BE2C (cell line): ENCODE results near the gene DHDH.

Experiments
- DNase-seq: peaks from one replicate; pipeline ENCODE4 v3.0.0-alpha.2; 2020
- H3K27me3 ChIP-seq: fragments of 250-450 bp; sonication (Bioruptor Pico); 2 replicates; pipeline ENCODE4 v1.5.1; 2020; ENCODE audit warnings: mild to moderate bottlenecking
- H3K36me3 ChIP-seq: fragments of 250-450 bp; sonication (Bioruptor Pico); 2 replicates; pipeline ENCODE4 v1.5.1; 2020; ENCODE audit warnings: mild to moderate bottlenecking
- H3K4me1 ChIP-seq: fragments of 250-450 bp; sonication (Bioruptor Pico); 2 replicates; pipeline ENCODE4 v1.5.1; 2020
- H3K4me3 ChIP-seq: 2 replicates; pipeline ENCODE4 v1.5.1; 2011; ENCODE audit warnings: low read depth, low read length
- H3K9me3 ChIP-seq: fragments of 250-450 bp; sonication (Bioruptor Pico); 2 replicates; pipeline ENCODE4 v1.5.1; 2020
- CTCF ChIP-seq: IDR thresholded peaks from 2 replicates; pipeline ENCODE4 v1.5.1; 2012; ENCODE audit warnings: mild to moderate bottlenecking, low read depth, low read length

The DHDH gene

DNA sequence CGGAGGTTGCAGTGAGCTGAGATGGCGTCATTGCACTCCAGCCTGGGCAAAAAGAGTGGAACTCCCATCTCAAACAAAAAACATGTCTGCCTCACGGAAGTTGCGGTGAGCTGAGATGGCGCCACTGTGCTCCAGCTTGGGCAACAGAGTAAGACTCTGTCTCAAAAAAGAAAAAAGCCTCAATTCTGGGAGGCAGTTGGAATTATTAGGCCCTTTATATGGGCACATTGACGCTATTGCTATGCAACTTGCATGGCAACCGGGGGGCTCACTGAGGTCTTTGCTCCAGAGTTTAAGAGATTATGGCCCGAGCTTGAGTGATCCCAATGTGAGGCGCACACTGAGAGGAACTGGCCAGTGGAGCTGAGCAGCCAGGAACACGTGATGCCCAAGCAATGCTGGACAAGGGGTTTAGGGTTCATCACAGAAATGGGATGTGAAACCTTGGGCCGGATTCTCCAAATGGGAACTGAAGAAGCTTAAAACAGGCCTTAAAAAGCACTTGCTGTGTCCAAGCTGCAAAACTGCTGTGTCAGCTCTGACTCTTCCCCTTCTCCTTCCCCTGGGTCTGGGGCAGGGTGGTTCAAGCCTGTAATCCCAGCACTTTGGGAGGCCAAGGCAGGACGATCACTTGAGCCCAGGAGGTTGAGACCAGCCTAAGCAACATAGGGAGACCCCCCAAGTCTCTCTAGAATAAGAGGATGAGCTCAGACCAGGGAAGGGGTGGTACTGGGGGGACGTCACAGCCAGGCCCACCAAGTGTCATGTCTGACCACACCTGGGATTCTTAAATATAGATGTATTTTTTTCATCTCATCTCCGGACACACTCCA, 34.1 kb downstream of the DHDH start:
- H3K4me1 ChIP-seq, result peaks cover 27% of the 10 kb centered on the region
- peaks cover 37% of the 10 kb centered on the region for H3K36me3 ChIP-seq
- TF ChIP-seq CTCF, result no peak
- no peaks in the 10 kb centered on the region for H3K9me3 ChIP-seq
- no peak for DNase-seq
- H3K27me3 ChIP-seq, result no peaks in the 10 kb centered on the region
- no peak overlapping the region for H3K4me3 ChIP-seq

GRCh38 chr19:48968179-48968661, 34.7 kb downstream of the DHDH start:
- H3K27me3 ChIP-seq, result no peaks in the 10 kb centered on the region
- no peak for DNase-seq
- H3K4me1 ChIP-seq, result peaks cover 27% of the 10 kb centered on the region
- H3K4me3 ChIP-seq, result no peak overlapping the region
- H3K36me3 ChIP-seq, result peaks cover 37% of the 10 kb centered on the region
- TF ChIP-seq CTCF, result no peak
- no peaks in the 10 kb centered on the region for H3K9me3 ChIP-seq

DNA sequence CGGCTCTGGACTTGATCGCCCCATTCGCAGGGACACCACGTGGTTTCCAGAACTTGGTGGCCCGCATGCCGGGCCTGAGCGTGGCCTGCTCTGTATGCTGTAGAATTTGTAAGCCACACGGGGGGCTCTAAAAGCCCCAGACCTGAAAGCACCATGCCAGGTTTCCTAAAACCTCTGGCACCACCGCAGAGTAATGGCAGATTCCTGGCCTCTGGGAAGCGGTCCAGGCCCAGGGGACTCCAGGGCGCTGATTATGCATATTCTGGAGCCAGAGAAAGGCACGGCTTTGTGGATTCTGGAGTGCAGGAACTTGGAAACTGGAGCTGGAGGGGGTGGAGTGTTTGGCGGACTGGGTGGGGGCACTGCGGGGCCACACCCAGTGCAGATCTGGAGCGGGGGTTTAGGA, 35.3 kb downstream of the DHDH start:
- Histone ChIP-seq H3K9me3 (no peaks in the 10 kb centered on the region), H3K4me3 (no peak overlapping the region), H3K4me1 (peaks cover 21% of the 10 kb centered on the region), H3K27me3 (no peaks in the 10 kb centered on the region), H3K36me3 (peaks cover 37% of the 10 kb centered on the region)
- DNase-seq, result no peak
- no peak for TF ChIP-seq CTCF

DNA sequence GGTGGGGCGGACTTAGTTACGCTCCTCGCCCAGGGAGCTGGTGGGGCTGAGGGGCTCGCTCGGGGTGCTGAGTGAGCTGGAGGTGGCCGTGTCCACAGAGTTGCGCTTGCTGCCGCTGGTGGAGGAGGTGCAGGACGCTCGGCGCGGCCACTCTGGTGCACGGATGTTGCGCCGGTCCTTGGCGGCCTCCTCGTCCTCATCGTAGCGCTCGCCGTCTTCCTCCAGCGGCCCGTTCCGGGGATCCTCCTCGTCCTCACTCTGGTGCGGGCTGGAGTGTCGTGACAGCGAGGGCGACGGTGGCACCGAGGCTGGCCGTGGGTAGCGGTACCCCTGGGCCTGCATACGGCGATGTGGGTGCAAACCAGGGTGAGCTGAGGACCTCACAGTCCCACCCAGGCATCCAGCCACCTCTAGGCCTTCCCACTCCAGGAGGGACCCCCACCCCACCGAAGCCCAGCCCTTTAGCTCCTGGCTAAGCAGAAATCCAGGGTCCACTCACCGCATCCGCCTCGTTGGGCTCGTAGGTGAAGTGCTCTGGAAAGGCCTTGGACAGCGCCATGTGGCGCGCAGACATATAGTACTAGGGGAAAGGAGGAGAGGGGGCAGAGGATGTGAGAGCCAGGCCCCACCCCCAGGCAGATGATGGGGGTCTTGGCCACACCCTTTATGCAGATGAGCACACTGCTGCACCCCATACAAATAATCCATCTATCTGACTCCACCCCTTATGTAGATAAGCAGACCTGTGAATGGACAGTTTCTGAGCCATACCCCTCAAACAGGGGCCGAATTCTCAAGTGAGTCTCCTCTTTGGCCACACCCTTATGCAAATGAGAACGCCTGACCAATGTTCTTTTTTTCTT, 36.0 kb downstream of the DHDH start:
- peaks cover 37% of the 10 kb centered on the region for H3K36me3 ChIP-seq
- no peaks in the 10 kb centered on the region for H3K27me3 ChIP-seq
- DNase-seq, result peak; percentile 93
- TF ChIP-seq CTCF, result no peak
- peaks cover 14% of the 10 kb centered on the region for H3K4me1 ChIP-seq
- H3K9me3 ChIP-seq, result no peaks in the 10 kb centered on the region
- H3K4me3 ChIP-seq, result no peak overlapping the region

- Histone ChIP-seq H3K4me3 (no peak overlapping the region), H3K27me3 (no peaks in the 10 kb centered on the region), H3K36me3 (peaks cover 37% of the 10 kb centered on the region), H3K4me1 (peaks cover 13% of the 10 kb centered on the region), H3K9me3 (no peaks in the 10 kb centered on the region)
- DNase-seq, result no peak
- TF ChIP-seq CTCF, result no peak
Observed at GRCh38 chr19:48970139-48970766, 36.8 kb downstream of the DHDH start.
